Fibroblast of skin of right biceps (primary cell): ENCODE measurements around the gene PCED1B.
"Not testable (repeated sequence)": the region's sequence is repeated elsewhere in the genome, so short reads cannot be mapped to it uniquely, and the experiment has no call there.

Source experiments
- DNase-seq: peaks from one replicate; pipeline ENCODE4 v3.0.0-alpha.2; 2013

PCED1B gene

GRCh38 chr12:47126246-47126645, 46.8 kb downstream of the PCED1B start:
- DNase-seq = no peak

- DNase-seq = no peak
Measured at GRCh38 chr12:47131011-47131410, 51.6 kb downstream of the PCED1B start.

GRCh38 chr12:47134005-47134404, 54.6 kb downstream of the PCED1B start:
- no peak for DNase-seq

- DNase-seq = no peak
Measured at GRCh38 chr12:47135578-47135977, 56.2 kb downstream of the PCED1B start.

GRCh38 chr12:47139000-47139681, 59.7 kb downstream of the PCED1B start:
- DNase-seq = no peak

- DNase-seq = no peak
Measured at GRCh38 chr12:47141459-47141858, 62.0 kb downstream of the PCED1B start.

- DNase-seq = no peak
Measured at GRCh38 chr12:47144769-47145168, 65.3 kb downstream of the PCED1B start.

- no peak for DNase-seq
Measured at GRCh38 chr12:47145188-47145587, 65.8 kb downstream of the PCED1B start.

GRCh38 chr12:47147739-47148138, 68.3 kb downstream of the PCED1B start:
- peak; percentile 54 for DNase-seq

GRCh38 chr12:47149146-47149545, 69.7 kb downstream of the PCED1B start:
- DNase-seq = no peak

GRCh38 chr12:47152095-47152494, 72.7 kb downstream of the PCED1B start:
- DNase-seq = no peak

GRCh38 chr12:47155457-47156166, 76.2 kb downstream of the PCED1B start:
- DNase-seq = peak; percentile 35

GRCh38 chr12:47156167-47156736, 76.8 kb downstream of the PCED1B start:
- DNase-seq = peak; percentile 14

- no peak for DNase-seq
Measured at GRCh38 chr12:47158792-47159191, 79.4 kb downstream of the PCED1B start.

- no peak for DNase-seq
Measured at GRCh38 chr12:47159348-47159747, 79.9 kb downstream of the PCED1B start.

- peak; percentile 8 for DNase-seq
Measured at GRCh38 chr12:47160316-47161244, 81.2 kb downstream of the PCED1B start.

GRCh38 chr12:47164116-47164515, 84.7 kb downstream of the PCED1B start:
- DNase-seq = no peak

- peak; percentile 22 for DNase-seq
Measured at GRCh38 chr12:47164724-47165439, 85.5 kb downstream of the PCED1B start.

GRCh38 chr12:47165934-47166333, 86.5 kb downstream of the PCED1B start:
- DNase-seq = no peak

GRCh38 chr12:47166365-47166764, 86.9 kb downstream of the PCED1B start:
- DNase-seq = no peak

- DNase-seq = not testable (repeated sequence)
Measured at GRCh38 chr12:47170281-47170680, 90.9 kb downstream of the PCED1B start.

GRCh38 chr12:47178014-47178413, 98.6 kb downstream of the PCED1B start:
- no peak for DNase-seq
